A549 (cell line): ENCODE measurements around the gene RFPL1.

ENCODE experiments used
- CEBPB ChIP-seq, 2 experiments: fragments of >200 bp in 1 of 2; sonication (Bioruptor Twin) in 1 of 2; formaldehyde crosslinking in 1 of 2; IDR thresholded peaks; 2 replicates each; pipeline ENCODE4 v1.6.1; 2012 to 2016
- CHD2 ChIP-seq: fragments of 150-350 bp; IDR thresholded peaks from 2 replicates; pipeline ENCODE4 v1.6.1; 2014; ENCODE audit warnings: low read length; ENCODE audit not compliant: partially characterized antibody
- EP300 ChIP-seq, 2 experiments: fragments of >200 bp; sonication (Bioruptor Twin); formaldehyde crosslinking; IDR thresholded peaks; 2 replicates in 1 of 2; 3 replicates in 1 of 2; pipeline ENCODE4 v1.6.1; 2016 to 2017
- HOXA7 ChIP-seq: fragments of 250-450 bp; sonication (Bioruptor Pico); IDR thresholded peaks from 2 replicates; pipeline ENCODE4 v1.5.0; 2020; ENCODE audit warnings: mild to moderate bottlenecking, moderate library complexity
- MAFK ChIP-seq: fragments of 450-650 bp; IDR thresholded peaks from 2 replicates; pipeline ENCODE4 v1.6.1; 2014; ENCODE audit not compliant: partially characterized antibody
- NFE2L2 ChIP-seq: fragments of 150-350 bp; conservative IDR thresholded peaks from 2 replicates; pipeline ENCODE4 v1.6.1; 2014; ENCODE audit warnings: low read length
- REST ChIP-seq: fragments of 200-600 bp; sonication (generic); IDR thresholded peaks from 2 replicates; pipeline ENCODE4 v1.6.1; 2016; ENCODE audit warnings: antibody characterized with exemption, mild to moderate bottlenecking, moderate library complexity
- TF ChIP-seq, protein P1 (sequence below): IDR thresholded peaks from 2 replicates; pipeline ENCODE4 v1.6.1; 2012
- TF ChIP-seq, protein P2 (sequence below): fragments of 450-650 bp; IDR thresholded peaks from 2 replicates; pipeline ENCODE4 v1.6.1; 2014; ENCODE audit warnings: antibody characterized with exemption

- no peak for TF ChIP-seq CEBPB (IDR thresholded peaks at IDR 0.05)
- TF ChIP-seq CHD2 = no peak
- no peak for TF ChIP-seq EP300 (IDR thresholded peaks at IDR 0.05)
- TF ChIP-seq MAFK = no peak
- TF ChIP-seq, protein P1, sequence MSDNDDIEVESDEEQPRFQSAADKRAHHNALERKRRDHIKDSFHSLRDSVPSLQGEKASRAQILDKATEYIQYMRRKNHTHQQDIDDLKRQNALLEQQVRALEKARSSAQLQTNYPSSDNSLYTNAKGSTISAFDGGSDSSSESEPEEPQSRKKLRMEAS = no peak
- no peak for TF ChIP-seq HOXA7 (CRISPR knock-in tag)
- TF ChIP-seq REST = no peak
- TF ChIP-seq, protein P2, sequence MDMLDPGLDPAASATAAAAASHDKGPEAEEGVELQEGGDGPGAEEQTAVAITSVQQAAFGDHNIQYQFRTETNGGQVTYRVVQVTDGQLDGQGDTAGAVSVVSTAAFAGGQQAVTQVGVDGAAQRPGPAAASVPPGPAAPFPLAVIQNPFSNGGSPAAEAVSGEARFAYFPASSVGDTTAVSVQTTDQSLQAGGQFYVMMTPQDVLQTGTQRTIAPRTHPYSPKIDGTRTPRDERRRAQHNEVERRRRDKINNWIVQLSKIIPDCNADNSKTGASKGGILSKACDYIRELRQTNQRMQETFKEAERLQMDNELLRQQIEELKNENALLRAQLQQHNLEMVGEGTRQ = no peak
- TF ChIP-seq NFE2L2 = no peak
Measured at GRCh38 chr22:29473001-29473400, 34.6 kb downstream of the RFPL1 start.
